ENCODE results near the gene GABRG3.

GABRG3 gene

DNA sequence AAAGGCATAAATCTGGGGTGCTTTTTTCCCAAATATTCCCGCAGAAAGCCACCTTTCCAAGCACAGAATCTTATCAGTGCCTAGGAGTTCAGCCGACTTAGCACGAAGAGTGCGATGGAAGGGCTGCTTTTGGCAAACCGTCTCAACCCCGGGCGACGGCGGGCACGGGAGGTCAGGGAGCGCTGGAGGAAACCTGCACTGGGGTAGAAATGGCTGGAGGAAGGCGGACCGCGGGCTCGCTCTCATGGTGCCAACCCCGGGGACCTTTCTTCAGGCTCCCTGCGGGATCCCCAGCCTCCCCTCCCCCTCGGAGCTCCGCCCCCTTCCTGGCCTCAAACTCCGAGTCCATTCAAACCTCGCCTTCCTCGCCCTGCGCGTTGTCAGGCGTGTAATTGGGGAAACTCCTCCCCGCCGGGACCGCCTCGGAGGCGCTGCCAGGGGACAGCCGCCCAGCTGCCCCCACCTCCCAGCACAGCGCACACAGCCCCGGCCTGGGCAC lies at the start of gene GABRG3:
TSS of gene GABRG3 (plus strand) at position 470 of the 499 bp plus-strand sequence.
- no peak for DNase-seq (ENCODE audit: low spot score)

DNA sequence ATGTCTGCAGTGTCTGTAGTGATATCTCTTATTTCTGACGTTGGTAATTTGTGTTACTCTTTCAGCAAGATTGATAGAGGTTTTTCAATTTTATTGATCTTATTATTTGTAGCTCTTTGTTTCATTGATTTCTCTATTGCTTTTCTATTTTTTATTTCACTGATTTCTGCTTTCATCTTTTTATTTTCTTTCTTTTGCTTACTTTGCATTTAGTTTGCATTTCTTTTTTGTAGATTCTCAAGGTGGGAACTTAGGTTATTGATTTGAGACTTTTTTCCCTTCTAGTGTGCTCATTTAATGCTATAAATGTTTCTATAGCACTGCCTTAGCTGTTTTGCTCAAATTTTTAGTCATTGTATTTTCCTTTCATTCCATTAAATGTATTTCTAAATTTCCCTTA lies 49.5 kb upstream of the GABRG3 start:
- DNase-seq (ENCODE audit: low spot score): no peak

DNA sequence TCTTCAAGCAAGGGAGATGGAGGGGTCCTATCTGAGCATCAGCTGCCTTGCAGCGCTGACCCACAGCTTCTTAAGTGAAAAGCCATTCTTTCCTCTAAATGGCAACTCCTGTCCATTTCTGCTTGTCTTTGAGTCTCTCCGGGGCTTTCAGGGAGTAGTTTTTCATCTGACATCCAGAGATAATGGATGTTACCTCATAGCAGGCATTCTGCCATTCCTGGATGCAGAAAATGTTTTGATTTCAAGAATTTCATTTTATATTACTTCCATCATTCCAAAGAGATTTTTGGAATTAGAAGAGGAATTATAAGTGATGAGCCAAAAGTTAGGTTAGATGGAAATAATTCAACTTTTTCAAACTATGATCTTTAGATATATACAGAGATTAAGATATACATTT lies 44.9 kb upstream of the GABRG3 start:
- no peak for DNase-seq (ENCODE audit: low spot score)

DNA sequence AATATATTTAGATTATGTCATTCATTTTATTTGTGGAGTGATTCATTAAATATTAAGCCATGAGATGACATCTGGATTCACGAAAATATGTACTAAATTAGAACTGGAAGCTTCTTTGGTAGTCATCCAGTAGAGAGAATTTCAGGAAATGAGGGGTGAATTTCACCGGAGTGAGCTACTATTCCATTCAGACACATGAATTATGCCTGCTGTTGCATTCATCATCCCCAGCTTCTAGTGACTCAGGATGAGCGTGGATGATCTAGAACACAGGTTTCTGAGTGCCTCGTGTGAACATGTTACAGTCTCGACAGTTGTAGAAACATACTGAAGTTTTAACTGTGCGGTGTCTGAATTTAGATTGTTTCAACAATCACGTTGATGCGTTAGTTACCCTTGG lies 42.9 kb upstream of the GABRG3 start:
- no peak for DNase-seq (ENCODE audit: low spot score)

DNA sequence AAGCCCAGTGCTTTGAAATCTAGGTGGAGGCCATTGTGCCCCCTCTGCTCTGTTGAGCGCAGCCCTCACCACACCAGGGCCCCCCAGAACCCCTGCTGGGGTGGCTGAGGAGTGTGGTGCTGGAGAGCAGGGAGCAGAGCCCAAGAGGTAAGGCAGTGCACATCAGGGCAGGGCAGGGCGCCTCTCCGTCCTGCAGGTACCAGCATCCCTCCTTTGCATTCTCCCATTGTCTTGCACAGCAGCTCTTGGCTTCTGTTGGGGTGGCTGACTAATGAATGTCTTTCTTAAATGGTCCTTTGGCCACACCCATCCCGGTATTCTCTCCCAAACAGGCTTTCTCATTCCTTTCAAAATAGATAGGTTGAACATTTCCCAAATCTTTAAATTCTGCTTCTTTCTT lies 41.4 kb upstream of the GABRG3 start:
- no peak for DNase-seq (ENCODE audit: low spot score)

DNA sequence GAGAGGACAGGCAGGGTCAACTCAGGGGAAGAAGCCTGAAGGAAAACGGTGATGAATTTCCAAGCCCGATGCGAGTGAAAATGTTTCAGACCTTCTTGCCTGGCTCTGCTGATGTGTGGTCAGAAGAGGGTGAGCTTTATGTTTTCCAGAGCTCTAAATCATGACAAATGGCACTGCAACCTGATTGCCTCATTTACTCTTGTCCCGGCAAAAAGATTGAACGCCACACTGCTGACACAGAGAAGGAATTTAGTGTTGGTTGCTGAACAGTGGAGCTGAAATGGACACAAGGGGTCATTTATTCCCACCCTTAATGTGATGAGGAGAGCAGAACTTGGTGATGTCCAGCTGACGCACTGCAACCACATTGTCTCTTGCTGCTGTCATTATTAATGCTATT lies 36.1 kb upstream of the GABRG3 start:
- DNase-seq (ENCODE audit: low spot score): no peak

DNA sequence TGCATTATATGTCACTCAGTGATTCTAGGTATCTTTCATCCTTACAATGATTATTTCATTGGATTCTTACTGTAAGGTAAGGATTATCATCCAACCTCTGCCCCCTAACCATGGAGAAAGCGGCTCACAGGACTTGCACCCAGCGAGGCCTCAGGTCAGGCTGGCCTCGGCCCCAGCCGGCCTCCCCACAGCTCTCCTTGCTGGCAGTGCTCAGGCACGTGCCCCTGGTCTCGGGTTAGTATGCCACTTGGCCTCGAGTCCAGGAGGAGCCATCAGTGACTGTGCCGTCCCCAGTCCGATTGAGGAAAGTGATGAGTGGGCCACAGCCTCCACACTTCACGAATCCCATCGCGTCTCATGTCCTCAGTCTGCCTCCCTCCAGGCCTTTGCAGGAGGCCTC lies 35.7 kb upstream of the GABRG3 start:
- DNase-seq (ENCODE audit: low spot score): no peak

DNA sequence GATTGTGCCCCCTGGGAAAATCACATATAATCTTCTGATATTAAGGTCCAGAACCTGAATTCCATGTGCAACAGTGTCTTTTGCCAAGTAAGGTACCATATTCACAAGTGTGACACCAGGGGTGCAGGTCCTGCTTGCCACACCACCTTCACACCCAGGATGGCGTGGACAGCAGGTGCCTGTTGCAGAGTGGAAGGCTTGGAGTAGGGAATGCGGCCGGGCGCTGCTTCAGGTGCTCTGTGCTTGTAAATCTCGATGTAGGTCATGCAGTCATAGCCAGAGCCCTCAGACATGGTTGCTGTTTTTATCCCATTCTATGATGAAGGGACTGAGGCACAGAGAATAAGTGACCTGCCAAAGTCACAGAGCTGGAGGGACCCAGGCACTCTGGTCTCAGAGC lies 34.5 kb upstream of the GABRG3 start:
- no peak for DNase-seq (ENCODE audit: low spot score)

DNA sequence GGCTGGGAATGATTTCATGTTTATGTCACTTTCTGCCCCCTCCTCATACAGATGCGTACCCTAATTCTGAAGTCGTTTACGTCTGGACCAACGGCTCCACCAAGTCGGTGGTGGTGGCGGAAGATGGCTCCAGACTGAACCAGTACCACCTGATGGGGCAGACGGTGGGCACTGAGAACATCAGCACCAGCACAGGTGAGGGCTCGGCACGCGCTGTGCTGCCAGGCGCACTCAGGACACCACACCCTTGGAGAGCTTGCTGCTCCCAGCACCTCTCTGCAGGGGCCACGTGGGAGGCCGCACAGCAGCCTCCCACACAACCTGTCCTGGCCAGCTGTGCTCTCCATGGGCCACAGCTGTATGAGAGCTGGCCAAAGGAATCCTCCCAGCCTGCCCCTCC lies 33.8 kb upstream of the GABRG3 start:
- no peak for DNase-seq (ENCODE audit: low spot score)

DNA sequence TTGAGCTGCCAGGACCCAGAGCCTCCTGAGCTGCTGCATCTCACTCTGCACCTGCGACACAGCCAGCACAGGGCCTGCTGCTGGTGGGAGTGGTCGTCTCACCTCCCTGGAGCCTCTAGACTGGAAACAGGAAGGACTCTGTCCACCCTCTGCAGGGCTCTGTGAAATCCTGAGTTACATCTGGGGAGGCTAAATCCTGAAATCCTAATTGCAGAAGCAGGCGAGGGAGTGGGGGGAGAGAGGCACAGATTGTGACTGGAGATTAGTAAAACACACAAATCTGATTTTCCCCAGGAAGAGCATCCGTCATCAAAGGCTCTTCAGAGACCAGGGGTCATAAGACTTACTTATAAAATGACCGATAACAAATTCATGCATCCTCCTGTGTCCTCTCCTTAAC lies 31.6 kb upstream of the GABRG3 start:
- no peak for DNase-seq (ENCODE audit: low spot score)

DNA sequence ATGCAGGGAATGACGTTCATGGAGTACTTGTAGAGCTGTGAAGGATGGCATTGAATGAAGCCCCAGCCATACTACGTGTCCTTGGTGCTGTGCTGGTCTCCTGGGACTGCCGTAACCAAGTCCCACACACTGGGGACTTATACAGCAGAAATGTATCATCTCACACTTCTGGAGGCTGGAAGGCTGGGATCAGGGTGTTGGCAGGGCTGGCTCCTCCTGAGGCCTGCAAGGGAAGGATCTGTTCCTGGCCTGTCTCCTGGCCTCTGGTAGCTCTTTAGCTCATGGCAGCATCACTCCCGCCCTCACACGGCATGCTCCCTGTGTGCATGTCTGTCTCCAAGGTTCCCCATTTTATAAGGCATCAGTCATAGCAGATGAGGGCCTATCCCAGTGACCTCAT lies 29.5 kb upstream of the GABRG3 start:
- no peak for DNase-seq (ENCODE audit: low spot score)

DNA sequence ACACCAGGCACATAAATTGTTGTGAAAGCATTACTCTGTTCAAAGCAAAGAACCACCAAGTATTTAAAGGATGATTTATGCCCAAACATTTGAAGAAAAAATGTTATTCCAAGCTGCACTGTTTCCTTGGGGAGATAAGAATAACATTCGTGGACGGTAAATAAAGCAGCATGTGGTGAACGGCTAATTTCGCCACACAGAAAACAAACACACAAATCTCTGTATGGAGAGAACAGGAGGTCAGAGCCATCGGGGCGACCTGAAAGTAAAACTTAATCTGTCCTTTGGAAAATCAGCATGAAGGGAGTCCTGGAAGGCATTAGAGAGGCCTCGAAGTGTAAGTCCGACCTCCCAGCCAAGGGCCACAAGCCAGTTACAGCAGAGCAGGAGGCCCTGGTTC lies 27.1 kb upstream of the GABRG3 start:
- DNase-seq (ENCODE audit: low spot score): no peak

DNA sequence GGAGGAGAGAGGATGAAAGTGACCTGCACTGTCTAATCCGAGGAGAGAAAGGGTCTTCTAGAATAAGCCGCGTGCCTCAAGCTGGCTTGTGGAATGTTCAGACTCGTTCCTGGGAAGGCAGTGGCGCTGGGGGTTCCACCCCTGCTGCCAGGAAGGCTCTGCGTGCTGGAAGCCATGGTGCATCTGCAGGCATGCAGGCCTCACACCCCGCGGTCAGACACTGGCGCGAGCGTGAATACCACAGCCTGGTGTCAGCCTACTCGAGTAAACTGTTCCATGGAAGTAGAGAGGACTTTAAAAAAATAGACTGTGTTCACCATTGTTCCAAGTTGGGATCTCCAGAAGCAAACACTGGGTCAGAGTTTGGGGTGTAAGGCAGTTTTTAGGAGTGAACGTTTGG lies 25.9 kb upstream of the GABRG3 start:
- no peak for DNase-seq (ENCODE audit: low spot score)

DNA sequence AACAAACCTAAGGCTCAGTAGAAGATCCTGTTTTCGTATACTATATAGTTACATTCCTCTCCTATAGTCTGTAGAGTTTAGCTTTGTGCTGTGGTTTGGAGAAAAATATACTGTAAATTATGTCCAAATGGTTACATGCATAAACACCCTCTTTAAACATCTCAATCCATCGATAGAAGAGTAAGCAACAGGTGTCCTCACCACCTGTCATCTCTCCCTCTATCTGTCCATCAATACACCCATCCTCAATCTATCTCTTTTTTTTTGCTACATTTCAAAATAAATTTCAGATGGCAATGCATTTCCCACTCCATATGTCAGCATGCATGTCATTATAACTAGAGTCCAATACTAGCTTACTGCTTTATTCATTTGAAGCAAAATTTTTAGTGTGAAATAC lies 21.0 kb upstream of the GABRG3 start:
- no peak for DNase-seq (ENCODE audit: low spot score)

DNA sequence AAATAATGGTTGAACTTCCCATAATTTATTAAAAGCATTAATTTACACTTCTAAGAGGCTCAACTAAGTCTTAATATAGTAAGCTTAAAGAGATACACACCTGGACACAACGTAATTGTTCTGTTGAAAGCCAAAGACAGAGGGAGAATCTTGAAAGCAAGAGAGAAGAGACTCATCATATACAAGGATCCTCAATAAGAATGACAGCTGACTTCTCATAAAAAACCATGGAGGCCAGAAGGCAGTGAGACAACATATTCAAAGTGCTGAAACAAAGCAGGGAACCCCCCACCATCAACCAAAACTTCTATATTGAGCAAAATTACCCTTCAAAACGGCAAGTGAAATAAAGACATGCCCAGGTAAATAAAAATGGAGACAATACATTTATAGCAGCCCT lies 16.6 kb upstream of the GABRG3 start:
- no peak for DNase-seq (ENCODE audit: low spot score)

DNA sequence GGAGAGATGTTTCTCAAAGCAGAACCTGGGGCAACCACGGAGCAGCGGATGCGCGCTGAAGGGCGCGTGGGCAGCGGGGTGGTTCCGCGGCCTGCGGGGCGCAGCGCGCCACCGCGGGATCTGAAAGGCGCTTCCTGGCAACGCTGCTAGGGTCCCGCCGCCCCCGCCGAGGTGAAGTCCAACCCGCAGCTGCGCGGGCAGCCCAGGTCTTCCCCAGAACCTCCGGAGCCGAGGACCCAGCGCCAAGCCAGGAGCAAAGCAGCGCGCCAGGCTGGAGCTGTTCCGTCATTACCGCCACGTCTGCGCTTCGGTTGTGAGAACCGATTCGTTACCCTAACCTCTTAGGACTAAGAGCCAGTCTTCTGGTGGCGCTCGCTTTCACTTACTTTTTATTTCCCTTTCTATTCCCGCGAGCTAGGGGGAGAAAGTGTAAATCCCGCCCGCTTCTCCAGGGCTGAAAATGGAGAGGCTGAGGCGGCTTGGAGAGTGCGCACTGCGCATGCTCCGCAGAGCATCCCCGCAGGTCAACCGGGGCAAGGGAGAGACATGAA lies 3.2 kb upstream of the GABRG3 start:
- no peak for DNase-seq (ENCODE audit: low spot score)

DNA sequence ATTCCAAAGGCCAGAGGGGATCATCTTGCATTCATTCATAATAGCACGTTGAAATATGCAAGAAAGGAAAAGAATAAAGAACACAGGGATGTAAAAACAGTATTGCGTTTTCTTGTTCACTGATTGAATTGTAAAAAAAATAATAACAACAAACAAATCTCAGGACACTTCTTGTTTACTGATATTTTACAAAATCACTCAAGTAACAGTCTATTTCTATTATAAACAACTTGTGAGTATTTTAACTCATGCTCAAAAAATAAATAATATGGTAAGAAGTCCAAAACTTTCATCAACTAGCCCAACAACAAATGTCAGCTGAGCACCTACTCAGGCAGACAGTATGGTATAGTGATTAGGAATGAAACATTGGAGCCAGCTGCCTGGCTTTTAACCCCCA lies 2.2 kb upstream of the GABRG3 start:
- no peak for DNase-seq (ENCODE audit: low spot score)

DNA sequence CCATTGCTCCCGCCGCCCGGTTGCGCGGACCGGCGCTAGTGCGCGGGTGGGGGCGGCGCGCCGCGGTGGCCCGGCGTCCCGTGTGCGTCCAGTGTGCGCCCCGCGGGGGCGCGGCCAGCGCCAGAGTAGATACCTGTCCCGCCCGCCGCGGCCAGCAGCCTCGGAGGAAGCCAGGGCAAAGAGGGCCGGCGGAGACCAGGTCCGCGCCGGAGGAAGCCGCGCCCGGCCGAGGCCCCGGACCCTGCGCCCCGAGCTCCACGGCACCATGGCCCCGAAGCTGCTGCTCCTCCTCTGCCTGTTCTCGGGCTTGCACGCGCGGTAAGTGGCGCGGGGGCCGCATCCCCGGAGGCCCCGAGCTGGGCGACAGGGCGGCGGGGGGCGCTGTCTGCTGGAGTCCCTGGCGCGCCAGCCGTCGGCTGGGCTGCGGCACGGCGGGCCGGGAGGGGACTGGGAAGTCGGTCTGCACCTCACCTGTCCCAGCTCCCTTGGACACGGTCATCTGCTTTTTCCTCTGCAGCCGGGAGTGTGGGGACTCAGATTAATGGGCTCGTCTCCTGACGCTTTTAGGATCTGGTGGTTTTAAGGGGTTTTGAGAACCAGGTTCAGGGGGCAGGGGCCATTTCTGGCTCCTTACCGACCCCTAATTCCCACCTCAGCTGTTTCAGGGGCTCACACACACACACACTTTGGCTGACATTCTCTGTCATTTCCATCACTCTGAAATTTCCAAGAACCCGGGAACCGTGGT lies 464 bp downstream of the GABRG3 start:
- DNase-seq (ENCODE audit: low spot score): no peak

DNA sequence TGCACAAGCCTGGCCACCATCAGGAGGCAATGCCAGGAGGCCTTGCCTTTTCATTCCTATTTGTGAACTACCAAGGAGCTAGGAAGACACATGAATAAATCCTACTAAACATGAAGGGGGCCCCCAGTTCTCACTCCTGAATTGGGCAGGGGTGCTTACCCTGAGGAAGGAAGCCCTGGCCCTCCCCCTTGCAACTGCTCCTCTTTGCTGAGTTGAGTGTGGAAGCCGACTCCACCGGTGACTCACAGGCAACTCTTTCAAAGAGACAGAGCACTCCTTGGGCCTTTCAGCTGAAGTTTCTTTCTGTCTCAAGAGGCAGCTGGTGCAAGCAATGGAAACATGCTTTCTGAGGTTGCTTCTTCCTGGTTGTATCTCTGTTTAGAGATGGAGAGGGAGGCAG lies 1.7 kb downstream of the GABRG3 start:
- no peak for DNase-seq (ENCODE audit: low spot score)

DNA sequence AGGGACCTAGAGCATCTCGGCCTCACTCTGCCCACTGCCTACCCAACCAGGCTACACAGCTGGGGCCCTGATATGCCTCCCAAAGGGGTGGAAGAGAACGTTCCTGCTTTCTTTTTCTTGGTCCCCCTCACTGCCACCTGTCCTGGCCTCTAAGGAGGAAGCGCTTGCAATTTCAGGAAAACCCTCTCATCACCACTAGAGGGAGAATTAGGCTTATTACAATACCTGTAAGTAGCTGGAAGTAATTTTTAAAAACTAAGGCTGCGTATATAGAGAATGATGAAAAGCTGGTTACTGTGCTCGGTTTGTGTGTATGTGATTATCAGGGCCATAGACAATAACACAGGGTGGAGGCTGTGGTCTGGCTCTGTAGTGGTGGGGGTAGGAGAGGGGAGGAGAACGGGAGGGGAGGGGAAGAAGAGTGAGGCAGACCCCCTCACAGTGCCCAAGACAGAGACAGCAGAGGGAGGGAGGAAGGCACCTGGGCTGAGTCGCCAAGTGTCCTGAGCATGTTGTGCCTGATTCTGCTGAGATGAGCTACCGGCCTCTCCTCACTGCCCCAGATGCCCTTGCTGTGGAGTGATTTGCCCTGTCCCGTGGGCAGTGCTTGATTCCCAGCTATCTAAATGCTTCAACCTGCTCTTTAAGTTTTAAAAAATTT lies 3.3 kb downstream of the GABRG3 start:
- peak; percentile 10 for DNase-seq (ENCODE audit: low spot score)

DNA sequence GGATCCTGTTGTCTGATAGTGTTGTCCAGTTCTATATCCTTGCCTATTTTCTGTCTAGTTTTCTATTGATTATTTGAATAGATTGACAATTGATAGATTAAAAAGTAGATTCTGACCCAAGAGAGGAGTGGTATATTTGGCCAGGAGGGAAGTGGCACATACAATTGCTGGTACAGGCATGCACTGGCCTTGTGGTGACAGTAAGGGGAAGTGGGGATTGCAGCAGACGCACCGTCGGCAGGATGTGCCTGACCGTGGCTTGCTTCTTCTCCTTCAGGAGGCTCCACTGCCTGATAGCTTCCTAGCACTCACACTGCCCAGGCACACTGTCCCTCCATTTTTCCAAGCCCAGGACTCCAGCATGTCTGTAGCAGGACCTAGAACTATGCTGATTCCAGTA lies 10.5 kb downstream of the GABRG3 start:
- DNase-seq (ENCODE audit: low spot score): no peak

DNA sequence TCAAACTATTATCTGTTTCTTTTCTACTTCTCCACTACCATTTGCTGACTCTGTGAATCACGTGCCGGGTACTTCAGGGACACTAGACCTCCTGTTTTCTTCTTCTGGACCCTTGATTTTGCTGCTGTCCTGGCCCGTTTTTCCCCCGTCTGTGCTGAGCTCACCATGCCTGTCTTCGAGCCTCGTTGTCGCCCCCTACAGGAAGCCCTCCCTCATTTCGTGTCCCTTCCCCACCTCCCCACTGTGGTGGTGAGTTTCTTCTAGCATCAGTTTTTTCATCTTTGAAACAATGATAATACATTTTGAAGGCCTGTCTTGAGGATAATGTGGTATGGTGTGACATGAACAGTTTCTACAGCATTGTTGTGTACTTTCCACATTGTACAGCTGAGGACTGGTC lies 12.8 kb downstream of the GABRG3 start:
- no peak for DNase-seq (ENCODE audit: low spot score)

DNA sequence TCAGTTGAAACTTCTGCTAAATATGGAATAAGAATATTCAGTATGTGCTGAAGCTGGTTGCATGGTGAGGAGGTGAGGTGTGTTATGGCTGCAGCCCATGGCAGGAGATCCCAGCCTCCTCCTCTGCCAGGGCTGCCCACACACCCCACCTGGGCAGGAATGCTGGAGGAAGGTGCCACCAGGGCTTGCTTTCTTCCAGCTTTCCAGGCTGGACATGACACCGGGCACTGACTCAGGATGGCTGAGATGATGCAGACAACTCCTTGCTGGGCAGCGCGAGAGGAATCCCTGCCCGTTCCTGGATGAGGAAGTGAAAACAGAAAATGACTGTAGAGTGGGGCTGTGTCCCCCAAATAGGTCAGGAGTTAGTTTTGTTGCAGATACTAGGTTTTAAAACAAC lies 14.1 kb downstream of the GABRG3 start:
- no peak for DNase-seq (ENCODE audit: low spot score)

DNA sequence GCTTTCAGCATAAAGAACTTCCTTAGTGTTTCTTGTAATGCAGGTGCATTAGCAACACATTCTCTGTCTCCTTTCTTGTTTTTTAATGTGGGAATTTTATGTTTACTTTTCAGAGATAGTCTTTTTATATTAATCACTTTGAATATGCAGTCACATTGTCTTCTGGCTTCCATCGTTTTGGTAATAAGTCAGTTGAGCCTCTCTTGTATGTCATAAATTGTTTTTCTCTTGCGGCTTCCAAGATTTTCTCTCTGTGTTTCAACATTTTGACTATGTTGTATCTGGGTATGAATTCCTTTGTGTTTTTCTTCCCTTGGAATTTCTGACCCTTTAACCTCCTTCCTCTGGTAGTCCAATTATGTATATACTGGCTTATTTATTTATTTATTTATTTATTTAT lies 25.3 kb downstream of the GABRG3 start:
- DNase-seq (ENCODE audit: low spot score): no peak
